HFFc6 (cell line): ENCODE results near the gene PACRG. TPM values are rescaled to one million over a fixed set of nuclear protein-coding genes. Genes with fewer than 3 reads are reported as not detected.

Experiments
- DNase-seq: peaks from one replicate; pipeline ENCODE4 v3.0.0-alpha.2; 2018
- H3K27ac Mint-ChIP-seq: 2 replicates; pipeline ENCODE4 v1.8.0; 2020; ENCODE audit warnings: mild to moderate bottlenecking, mixed read lengths
- H3K27me3 Mint-ChIP-seq: 2 replicates; pipeline ENCODE4 v1.8.0; 2021; ENCODE audit warnings: mild to moderate bottlenecking, moderate library complexity, mixed read lengths; ENCODE audit not compliant: insufficient read depth
- H3K36me3 Mint-ChIP-seq: 2 replicates; pipeline ENCODE4 v1.8.0; 2021; ENCODE audit warnings: low read depth, mixed read lengths
- H3K4me1 Mint-ChIP-seq: 2 replicates; pipeline ENCODE4 v1.8.0; 2020; ENCODE audit warnings: low read depth, mixed read lengths
- H3K4me3 Mint-ChIP-seq: 2 replicates; pipeline ENCODE4 v1.8.0; 2020; ENCODE audit warnings: mild to moderate bottlenecking, moderate library complexity, mixed read lengths
- H3K9me3 Mint-ChIP-seq: 2 replicates; pipeline ENCODE4 v1.8.0; 2020; ENCODE audit warnings: mild to moderate bottlenecking, mixed read lengths
- total RNA-seq, 6 experiments: library from RNA; stranded (reverse); fragmentation: NEBNext Ultra II Directional; extraction: Animal tissue kit (Norgen Biotek cat#: 25700); gene quantifications; 2 replicates in 1 of 6; 3 replicates in 5 of 6; pipeline ENCODE4 v1.2.3, GENCODE V29; 2021
- TF ChIP-seq, protein P1 (sequence below): fragments of 200-600 bp; sonication (generic); IDR thresholded peaks from 2 replicates; pipeline ENCODE4 v1.5.0; 2021; ENCODE audit warnings: antibody characterized with exemption, mild to moderate bottlenecking

Gene PACRG
- total RNA-seq, 6 experiments from 2014 or later, result not detected

DNA sequence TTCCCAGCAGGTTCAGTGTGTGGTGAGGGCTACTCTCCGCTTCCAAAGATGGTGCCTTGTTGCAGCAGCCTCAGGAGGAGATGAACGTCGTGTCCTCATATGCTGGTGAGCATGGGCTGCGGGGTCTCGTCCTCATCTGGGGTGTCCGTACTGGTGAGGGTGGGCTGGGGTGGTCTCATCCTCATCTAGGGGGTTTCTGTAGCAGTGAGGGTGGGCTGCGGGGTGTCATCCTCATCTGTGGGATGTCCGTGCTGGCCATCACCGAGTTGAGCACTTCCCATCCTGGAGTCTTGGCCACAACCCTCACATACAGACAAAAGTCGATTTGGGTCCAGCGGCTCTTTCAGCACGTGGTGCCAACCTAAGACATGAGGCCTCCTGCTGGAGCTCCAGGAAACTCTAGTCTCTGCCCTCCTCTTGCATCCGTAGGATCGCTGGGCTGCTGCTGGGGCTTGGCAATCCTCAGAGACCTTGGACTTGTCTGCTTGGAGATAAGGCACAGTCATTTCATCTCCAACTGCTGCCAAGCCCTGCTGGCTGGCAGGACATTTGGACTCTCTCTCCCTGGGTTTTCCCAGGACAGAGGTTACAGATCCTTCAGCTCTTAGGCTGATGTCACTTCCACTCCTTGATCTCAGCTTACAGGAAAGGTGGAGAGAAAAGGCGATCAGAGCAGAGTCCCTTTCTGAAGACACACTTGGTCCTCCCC lies 160.4 kb downstream of the PACRG start:
- Mint-ChIP-seq H3K4me1 (no peaks in the 10 kb centered on the region), H3K27me3 (peaks cover 2% of the 10 kb centered on the region)

DNA sequence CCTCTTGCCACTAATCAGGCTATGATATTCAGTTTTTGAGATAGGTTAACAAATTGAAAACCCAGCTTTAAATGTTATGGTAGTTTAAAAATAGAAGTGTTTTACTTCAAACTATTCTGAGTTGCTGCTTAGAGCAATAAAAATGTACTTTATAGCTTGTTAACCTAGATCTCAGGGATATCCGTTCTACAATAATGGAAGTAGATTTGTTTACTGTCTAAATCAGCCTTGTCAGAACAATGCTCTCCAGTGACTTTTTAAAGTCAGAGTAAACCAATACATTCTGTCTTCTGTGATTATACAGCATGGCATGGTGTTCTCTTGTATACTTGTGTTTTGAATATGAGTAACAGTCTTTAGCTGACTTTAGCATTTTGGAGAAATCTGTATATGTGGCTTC lies 161.5 kb downstream of the PACRG start:
- TF ChIP-seq, protein P1, sequence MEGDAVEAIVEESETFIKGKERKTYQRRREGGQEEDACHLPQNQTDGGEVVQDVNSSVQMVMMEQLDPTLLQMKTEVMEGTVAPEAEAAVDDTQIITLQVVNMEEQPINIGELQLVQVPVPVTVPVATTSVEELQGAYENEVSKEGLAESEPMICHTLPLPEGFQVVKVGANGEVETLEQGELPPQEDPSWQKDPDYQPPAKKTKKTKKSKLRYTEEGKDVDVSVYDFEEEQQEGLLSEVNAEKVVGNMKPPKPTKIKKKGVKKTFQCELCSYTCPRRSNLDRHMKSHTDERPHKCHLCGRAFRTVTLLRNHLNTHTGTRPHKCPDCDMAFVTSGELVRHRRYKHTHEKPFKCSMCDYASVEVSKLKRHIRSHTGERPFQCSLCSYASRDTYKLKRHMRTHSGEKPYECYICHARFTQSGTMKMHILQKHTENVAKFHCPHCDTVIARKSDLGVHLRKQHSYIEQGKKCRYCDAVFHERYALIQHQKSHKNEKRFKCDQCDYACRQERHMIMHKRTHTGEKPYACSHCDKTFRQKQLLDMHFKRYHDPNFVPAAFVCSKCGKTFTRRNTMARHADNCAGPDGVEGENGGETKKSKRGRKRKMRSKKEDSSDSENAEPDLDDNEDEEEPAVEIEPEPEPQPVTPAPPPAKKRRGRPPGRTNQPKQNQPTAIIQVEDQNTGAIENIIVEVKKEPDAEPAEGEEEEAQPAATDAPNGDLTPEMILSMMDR, result no peak
- H3K4me3 Mint-ChIP-seq, result no peak overlapping the region
- H3K4me1 Mint-ChIP-seq, result no peaks in the 10 kb centered on the region
- H3K27me3 Mint-ChIP-seq, result no peaks in the 10 kb centered on the region; the same call in 1 of the 2 replicates
- no peak for DNase-seq
- no peak overlapping the region for H3K27ac Mint-ChIP-seq
- no peaks in the 10 kb centered on the region for H3K36me3 Mint-ChIP-seq
- H3K9me3 Mint-ChIP-seq, result no peaks in the 10 kb centered on the region

More for the DNA sequence above, 160.4 kb downstream of the PACRG start:
- no peak overlapping the region for H3K4me3 Mint-ChIP-seq
- no peaks in the 10 kb centered on the region for H3K36me3 Mint-ChIP-seq
- DNase-seq, result no peak
- no peak overlapping the region for H3K27ac Mint-ChIP-seq
- TF ChIP-seq, protein P1, result no peak
- H3K9me3 Mint-ChIP-seq, result no peaks in the 10 kb centered on the region

DNA sequence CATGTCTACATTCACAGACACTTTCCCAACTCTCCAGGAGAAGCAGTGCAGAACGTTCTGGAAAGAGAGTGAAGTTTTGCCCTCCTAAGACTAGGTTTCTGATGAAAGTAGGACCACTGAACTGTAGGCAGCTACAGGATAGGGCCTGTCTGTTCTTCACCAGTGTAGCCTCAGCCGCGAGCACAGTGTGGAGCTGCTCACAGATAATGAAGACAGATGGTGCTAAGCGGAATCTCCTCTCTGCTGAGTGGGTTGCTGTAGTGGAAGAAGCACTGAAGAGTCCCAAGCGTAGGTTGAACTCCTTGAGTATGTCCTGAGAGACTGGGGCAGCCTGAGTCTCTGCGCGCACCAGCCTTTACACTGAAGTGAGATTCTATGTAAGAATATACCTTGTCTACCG lies 170.2 kb downstream of the PACRG start:
- no peak overlapping the region for H3K27ac Mint-ChIP-seq
- no peak for DNase-seq
- no peaks in the 10 kb centered on the region for H3K36me3 Mint-ChIP-seq
- TF ChIP-seq, protein P1, result no peak
- no peaks in the 10 kb centered on the region for H3K4me1 Mint-ChIP-seq
- no peaks in the 10 kb centered on the region for H3K9me3 Mint-ChIP-seq
- peaks cover 5% of the 10 kb centered on the region for H3K27me3 Mint-ChIP-seq
- H3K4me3 Mint-ChIP-seq, result no peak overlapping the region

DNA sequence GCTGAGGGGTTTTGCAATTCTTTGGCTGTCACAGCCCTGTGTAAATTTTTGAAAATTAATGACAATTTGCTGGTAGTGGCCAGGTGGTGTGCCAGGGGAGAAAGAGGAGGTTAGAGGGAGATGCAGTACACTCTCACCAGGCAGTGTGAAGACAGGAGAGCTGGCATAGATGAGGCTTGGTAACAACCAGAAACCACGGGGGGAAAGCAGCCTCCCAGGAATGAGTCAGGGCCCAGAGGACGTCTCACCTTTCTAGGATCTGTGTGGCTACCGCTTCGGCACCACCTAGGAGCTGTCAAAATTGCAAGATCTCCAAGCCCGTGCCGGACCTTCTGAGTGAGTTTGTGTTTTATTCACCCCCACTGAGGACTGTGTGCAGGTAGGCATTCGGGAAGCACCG lies 171.4 kb downstream of the PACRG start:
- no peak overlapping the region for H3K27ac Mint-ChIP-seq
- TF ChIP-seq, protein P1, result no peak
- peaks cover 5% of the 10 kb centered on the region for H3K27me3 Mint-ChIP-seq
- no peaks in the 10 kb centered on the region for H3K4me1 Mint-ChIP-seq
- no peak overlapping the region for H3K4me3 Mint-ChIP-seq
- no peak for DNase-seq
- no peaks in the 10 kb centered on the region for H3K36me3 Mint-ChIP-seq
- no peaks in the 10 kb centered on the region for H3K9me3 Mint-ChIP-seq

DNA sequence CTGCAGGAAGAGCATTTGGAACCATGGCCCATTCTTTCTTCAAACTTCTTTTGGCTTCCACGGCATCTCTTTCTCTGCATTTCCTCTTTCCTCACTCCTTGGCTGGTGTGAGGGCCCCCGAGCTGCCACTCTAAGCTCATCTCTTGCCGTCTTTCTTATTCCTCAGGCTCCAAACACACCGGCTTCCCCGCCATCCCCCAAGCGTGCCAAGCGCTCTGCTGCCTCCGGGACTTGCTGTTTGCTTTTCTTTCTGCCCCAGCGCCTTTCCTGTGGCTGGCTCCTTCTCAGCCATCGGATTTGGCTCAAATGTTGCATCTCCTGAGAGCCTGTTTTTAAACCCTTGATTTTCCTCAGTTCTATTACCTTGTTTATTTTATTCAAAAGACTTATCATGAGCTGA lies 172.7 kb downstream of the PACRG start:
- Mint-ChIP-seq H3K4me3 (no peak overlapping the region), H3K4me1 (no peaks in the 10 kb centered on the region), H3K27me3 (peaks cover 5% of the 10 kb centered on the region), H3K9me3 (no peaks in the 10 kb centered on the region), H3K27ac (no peak overlapping the region), H3K36me3 (no peaks in the 10 kb centered on the region)
- no peak for DNase-seq
- TF ChIP-seq, protein P1, result no peak
